ENCODE data around the gene KIF5C.

KIF5C gene

GRCh38 chr2:148922062-148922461, 47.0 kb downstream of the KIF5C start:
- Histone ChIP-seq H3K9ac (ENCODE audit: low read length) (no peak overlapping the region), H3F3A (ENCODE audit: insufficient read depth, low read length) (no peaks in the 10 kb centered on the region), H2AFZ (ENCODE audit: low read length) (no peak overlapping the region), H3K27ac (ENCODE audit: low read depth, low read length, poor library complexity, severe bottlenecking) (no peak overlapping the region), H3K4me3 (ENCODE audit: low read depth, low read length, poor library complexity, severe bottlenecking) (no peak overlapping the region), H3K4me2 (ENCODE audit: low read length) (no peak overlapping the region), H3K9me2 (ENCODE audit: low read depth, low read length) (no peaks in the 10 kb centered on the region), H3K79me2 (ENCODE audit: insufficient read depth, low read length) (no peaks in the 10 kb centered on the region), H3K36me3 (ENCODE audit: insufficient read depth, low read length) (no peaks in the 10 kb centered on the region), H4K20me1 (ENCODE audit: insufficient read depth, low read length) (no peaks in the 10 kb centered on the region), H3K9me3 (ENCODE audit: low read length) (no peaks in the 10 kb centered on the region), H3K4me1 (ENCODE audit: insufficient read depth, low read length, severe bottlenecking) (peaks cover 8% of the 10 kb centered on the region), H3K27me3 (ENCODE audit: insufficient read depth, low read length) (0 out of 2 replicates have a peak, but pooled peaks cover 4% of the 10 kb centered on the region)
- TF ChIP-seq EZH2 (IDR thresholded peaks at IDR 0.05; ENCODE audit: borderline replicate concordance, low read length) (no peak), CTCF (IDR thresholded peaks at IDR 0.05; ENCODE audit: low read length) (no peak)

DNA sequence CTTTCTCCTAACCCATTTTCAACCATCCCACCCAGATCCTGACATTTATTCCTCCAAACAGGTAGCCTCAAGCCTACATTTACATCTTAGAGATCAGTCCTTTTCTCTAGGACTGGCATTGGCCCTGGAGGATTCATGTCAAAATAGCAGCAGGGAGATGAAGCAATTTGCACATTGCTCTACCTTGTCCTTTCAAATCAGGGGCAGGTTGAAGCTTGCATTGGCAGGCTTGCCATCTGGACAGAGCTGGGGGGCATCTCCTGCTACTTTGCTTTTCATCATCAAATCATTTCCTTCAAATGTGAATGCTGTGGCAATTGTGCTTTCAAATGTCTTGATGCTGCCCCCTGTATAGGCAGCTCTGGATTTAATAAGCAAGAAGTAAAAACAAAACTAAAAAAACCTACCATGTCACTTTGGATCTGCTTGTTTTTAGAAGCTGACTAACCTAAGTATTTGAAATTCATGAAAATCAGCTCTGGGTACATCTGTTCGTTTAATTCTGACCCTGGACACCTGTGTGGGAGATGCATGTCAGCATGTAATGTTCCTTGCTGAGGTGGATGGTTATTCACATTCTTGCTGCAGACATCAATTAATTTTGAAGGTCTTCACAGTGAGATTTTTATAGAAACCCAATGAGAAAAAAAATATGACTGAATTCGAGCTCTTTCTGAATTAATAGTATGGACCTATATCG, 47.9 kb downstream of the KIF5C start:
- Histone ChIP-seq H3K9ac (ENCODE audit: low read length) (no peak overlapping the region), H3F3A (ENCODE audit: insufficient read depth, low read length) (no peaks in the 10 kb centered on the region), H3K4me2 (ENCODE audit: low read length) (no peak overlapping the region), H2AFZ (ENCODE audit: low read length) (no peak overlapping the region), H3K9me3 (ENCODE audit: low read length) (no peaks in the 10 kb centered on the region), H3K4me1 (ENCODE audit: insufficient read depth, low read length, severe bottlenecking) (peaks cover 13% of the 10 kb centered on the region), H3K27ac (ENCODE audit: low read depth, low read length, poor library complexity, severe bottlenecking) (no peak overlapping the region), H4K20me1 (ENCODE audit: insufficient read depth, low read length) (no peaks in the 10 kb centered on the region), H3K36me3 (ENCODE audit: insufficient read depth, low read length) (no peaks in the 10 kb centered on the region), H3K4me3 (ENCODE audit: low read depth, low read length, poor library complexity, severe bottlenecking) (no peak overlapping the region), H3K9me2 (ENCODE audit: low read depth, low read length) (no peaks in the 10 kb centered on the region), H3K27me3 (ENCODE audit: insufficient read depth, low read length) (0 out of 2 replicates have a peak, but pooled peaks cover 4% of the 10 kb centered on the region), H3K79me2 (ENCODE audit: insufficient read depth, low read length) (no peaks in the 10 kb centered on the region)
- no peak for TF ChIP-seq CTCF (IDR thresholded peaks at IDR 0.05; ENCODE audit: low read length)
- TF ChIP-seq EZH2 (IDR thresholded peaks at IDR 0.05; ENCODE audit: borderline replicate concordance, low read length): no peak

DNA sequence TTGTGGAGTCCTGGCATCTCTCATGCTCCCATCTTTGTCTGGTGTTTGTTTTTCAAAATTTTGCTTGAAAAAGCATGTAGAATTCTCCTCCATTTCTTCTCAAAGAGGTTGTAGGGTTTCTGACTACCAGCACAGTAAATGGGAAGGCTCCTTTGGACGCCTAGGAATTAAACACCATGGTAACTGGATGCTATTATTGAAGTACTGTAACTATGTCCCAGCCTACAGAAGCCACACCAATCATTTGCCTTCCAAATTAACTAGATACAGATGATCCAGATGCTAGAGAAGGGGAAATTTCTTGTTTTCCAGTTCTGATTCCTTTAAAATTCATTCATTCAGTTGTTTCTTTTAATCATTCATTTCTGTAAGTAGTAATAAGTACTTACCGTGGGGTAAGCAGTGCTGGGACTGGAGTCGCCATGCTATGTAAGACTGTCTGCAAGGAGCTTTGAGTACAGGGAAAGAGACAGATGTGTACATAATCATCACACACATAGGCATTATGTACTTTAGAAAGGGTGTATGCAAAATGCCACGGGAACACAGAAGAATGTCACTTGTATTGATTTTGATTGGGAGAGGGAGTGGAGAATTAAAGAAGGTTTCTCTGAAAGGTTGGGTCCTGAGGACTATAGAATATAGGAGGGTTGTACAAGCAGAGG, 49.6 kb downstream of the KIF5C start:
- Histone ChIP-seq H3K79me2 (ENCODE audit: insufficient read depth, low read length) (no peaks in the 10 kb centered on the region), H3K4me1 (ENCODE audit: insufficient read depth, low read length, severe bottlenecking) (peaks cover 13% of the 10 kb centered on the region), H4K20me1 (ENCODE audit: insufficient read depth, low read length) (no peaks in the 10 kb centered on the region), H3K9ac (ENCODE audit: low read length) (no peak overlapping the region), H2AFZ (ENCODE audit: low read length) (no peak overlapping the region), H3K4me3 (ENCODE audit: low read depth, low read length, poor library complexity, severe bottlenecking) (no peak overlapping the region), H3K27me3 (ENCODE audit: insufficient read depth, low read length) (no peaks in the 10 kb centered on the region), H3F3A (ENCODE audit: insufficient read depth, low read length) (no peaks in the 10 kb centered on the region), H3K9me3 (ENCODE audit: low read length) (no peaks in the 10 kb centered on the region), H3K9me2 (ENCODE audit: low read depth, low read length) (no peaks in the 10 kb centered on the region), H3K4me2 (ENCODE audit: low read length) (no peak overlapping the region), H3K27ac (ENCODE audit: low read depth, low read length, poor library complexity, severe bottlenecking) (no peak overlapping the region), H3K36me3 (ENCODE audit: insufficient read depth, low read length) (no peaks in the 10 kb centered on the region)
- no peak for TF ChIP-seq CTCF (IDR thresholded peaks at IDR 0.05; ENCODE audit: low read length)
- TF ChIP-seq EZH2 (IDR thresholded peaks at IDR 0.05; ENCODE audit: borderline replicate concordance, low read length): no peak

Data from OCI-LY1 (cell line).